Stimulated activated CD4-positive, alpha-beta T cell treated with anti-CD3 and anti-CD28 coated beads, Interleukin-15, amount 100 ng/mL, for 24 hours (primary cell): Measurements from ENCODE around the gene TBC1D5.

Experiments used
- DNase-seq: peaks from one replicate; pipeline ENCODE4 v3.0.0-alpha.2; 2020

TBC1D5 gene

GRCh38 chr3:17584066-17584465 is 158.4 kb downstream of the TBC1D5 start:
- no peak for DNase-seq

GRCh38 chr3:17583530-17583929 is 158.9 kb downstream of the TBC1D5 start:
- DNase-seq: no peak

GRCh38 chr3:17581421-17582080 is 160.9 kb downstream of the TBC1D5 start:
- DNase-seq: no peak

GRCh38 chr3:17580901-17581300 is 161.5 kb downstream of the TBC1D5 start:
- no peak for DNase-seq

- DNase-seq: no peak
Observed at GRCh38 chr3:17579289-17580031, 163.0 kb downstream of the TBC1D5 start.

GRCh38 chr3:17577796-17578520 is 164.5 kb downstream of the TBC1D5 start:
- DNase-seq: no peak

- no peak for DNase-seq
Observed at GRCh38 chr3:17573396-17573795, 169.0 kb downstream of the TBC1D5 start.

- DNase-seq: no peak
Observed at GRCh38 chr3:17571686-17572085, 170.7 kb downstream of the TBC1D5 start.

- no peak for DNase-seq
Observed at GRCh38 chr3:17562845-17563244, 179.6 kb downstream of the TBC1D5 start.

GRCh38 chr3:17558565-17558964 is 183.9 kb downstream of the TBC1D5 start:
- no peak for DNase-seq

GRCh38 chr3:17557749-17558463 is 184.5 kb downstream of the TBC1D5 start:
- DNase-seq: no peak

GRCh38 chr3:17555525-17555924 is 186.9 kb downstream of the TBC1D5 start:
- no peak for DNase-seq

GRCh38 chr3:17554078-17554477 is 188.4 kb downstream of the TBC1D5 start:
- DNase-seq: no peak

GRCh38 chr3:17553080-17553479 is 189.4 kb downstream of the TBC1D5 start:
- no peak for DNase-seq

- DNase-seq: no peak
Observed at GRCh38 chr3:17552351-17552750, 190.1 kb downstream of the TBC1D5 start.

- no peak for DNase-seq
Observed at GRCh38 chr3:17551895-17552294, 190.5 kb downstream of the TBC1D5 start.

- no peak for DNase-seq
Observed at GRCh38 chr3:17551333-17551732, 191.1 kb downstream of the TBC1D5 start.

GRCh38 chr3:17550624-17551023 is 191.8 kb downstream of the TBC1D5 start:
- DNase-seq: no peak

GRCh38 chr3:17546500-17547255 is 195.8 kb downstream of the TBC1D5 start:
- no peak for DNase-seq

- no peak for DNase-seq
Observed at GRCh38 chr3:17544632-17545031, 197.8 kb downstream of the TBC1D5 start.

GRCh38 chr3:17542591-17542990 is 199.8 kb downstream of the TBC1D5 start:
- DNase-seq: no peak

- DNase-seq: no peak
Observed at GRCh38 chr3:17539436-17539835, 203.0 kb downstream of the TBC1D5 start.

- no peak for DNase-seq
Observed at GRCh38 chr3:17535274-17535673, 207.2 kb downstream of the TBC1D5 start.
